HepG2 (cell line): ENCODE measurements around the gene PRKCE. TPM values are rescaled to one million over a fixed set of nuclear protein-coding genes. Genes with fewer than 3 reads are reported as not detected.

Experiments
- CENPX ChIP-seq: sonication (generic); formaldehyde crosslinking; IDR thresholded peaks from 2 replicates; pipeline ENCODE4 v1.9.0; 2021; ENCODE audit warnings: mild to moderate bottlenecking, missing genetic modification reagents, moderate library complexity
- HCFC1 ChIP-seq: fragments of 150-350 bp; IDR thresholded peaks from 2 replicates; pipeline ENCODE4 v1.6.1; 2014; ENCODE audit warnings: low read depth, low read length
- KAT2B ChIP-seq: fragments of 150-350 bp; IDR thresholded peaks from 2 replicates; pipeline ENCODE4 v1.6.1; 2014; ENCODE audit warnings: low read depth, low read length, borderline replicate concordance
- KLF16 ChIP-seq, 2 experiments: sonication (generic) in 1 of 2; formaldehyde crosslinking in 1 of 2; IDR thresholded peaks; 2 replicates each; pipeline versions ENCODE4 v1.6.1 to v1.8.0; 2016 to 2023; ENCODE audit warnings: missing genetic modification reagents in 2 of 2, missing compliant biosample characterization in 1 of 2
- LCORL ChIP-seq, 2 experiments: fragments of 450-650 bp in 1 of 2; sonication (generic) in 1 of 2; formaldehyde crosslinking in 1 of 2; IDR thresholded peaks; 2 replicates each; pipeline versions ENCODE4 v1.5.0 to v1.6.1; 2017 to 2020; ENCODE audit warnings: antibody characterized with exemption in 1 of 2, missing genetic modification reagents in 1 of 2
- POLR2A ChIP-seq, 2 experiments: IDR thresholded peaks; 2 replicates each; pipeline ENCODE4 v1.6.1; 2011; ENCODE audit warnings: low read depth in 2 of 2, low read length in 2 of 2, mild to moderate bottlenecking in 1 of 2, moderate library complexity in 1 of 2; ENCODE audit not compliant: insufficient read depth in 1 of 2
- ZNF160 ChIP-seq: sonication (generic); formaldehyde crosslinking; IDR thresholded peaks from 2 replicates; pipeline ENCODE4 v1.8.0; 2022; ENCODE audit warnings: mild to moderate bottlenecking, inconsistent platforms, missing genetic modification reagents
- ZNF496 ChIP-seq: sonication (generic); formaldehyde crosslinking; IDR thresholded peaks from 2 replicates; pipeline ENCODE4 v1.8.1; 2023; ENCODE audit warnings: mild to moderate bottlenecking, moderate library complexity, missing genetic modification reagents; ENCODE audit not compliant: insufficient replicate concordance
- polyA plus RNA-seq, 8 experiments: library from polyadenylated mRNA; depleted of rRNA in 3 of 8; stranded (reverse) in 7 of 8; unstranded in 1 of 8; fragments of >200 nt; fragmentation: Illumina TruSeq in 4 of 8; extraction: Trizol in 4 of 8; gene quantifications; 2 replicates each; pipeline versions ENCODE4 v1.2.1 to v1.2.3, GENCODE V29; 2011 to 2016; ENCODE audit warnings: low read depth in 4 of 8, missing spikeins in 1 of 8, mixed read lengths in 1 of 8; ENCODE audit not compliant: insufficient read depth in 1 of 8
- total RNA-seq, 5 experiments: library from RNA; depleted of rRNA; stranded (reverse); fragments of >200 nt; fragmentation: Illumina TruSeq; extraction: Trizol; gene quantifications; 2 replicates each; pipeline ENCODE4 v1.2.3, GENCODE V29; 2016; ENCODE audit warnings: low read depth in 1 of 5
- TF ChIP-seq, protein P1 (sequence below): sonication (generic); formaldehyde crosslinking; IDR thresholded peaks from 2 replicates; pipeline ENCODE4 v1.4.0; 2020; ENCODE audit warnings: mild to moderate bottlenecking, missing genetic modification reagents
- TF ChIP-seq, protein P2 (sequence below): sonication (generic); formaldehyde crosslinking; IDR thresholded peaks from 2 replicates; pipeline ENCODE4 v1.4.0; 2020; ENCODE audit warnings: missing genetic modification reagents, borderline replicate concordance
- TF ChIP-seq, protein P3 (sequence below): sonication (generic); formaldehyde crosslinking; conservative IDR thresholded peaks from 2 replicates; pipeline ENCODE4 v1.4.0; 2020; ENCODE audit warnings: missing genetic modification reagents
- TF ChIP-seq, protein P4 (sequence below), 2 experiments: sonication (generic) in 1 of 2; formaldehyde crosslinking in 1 of 2; IDR thresholded peaks; 2 replicates each; pipeline versions ENCODE4 v1.5.1 to v1.6.1; 2011 to 2020; ENCODE audit warnings: borderline replicate concordance in 1 of 2, low read depth in 1 of 2, low read length in 1 of 2, mild to moderate bottlenecking in 1 of 2, missing genetic modification reagents in 1 of 2, moderate library complexity in 1 of 2

The PRKCE gene
- total and polyA plus RNA-seq, 2 of the 13 experiments (the other 11 are each of a cell fraction or from before 2014, with no cell fraction given) = 1.0 to 3.9 TPM

DNA sequence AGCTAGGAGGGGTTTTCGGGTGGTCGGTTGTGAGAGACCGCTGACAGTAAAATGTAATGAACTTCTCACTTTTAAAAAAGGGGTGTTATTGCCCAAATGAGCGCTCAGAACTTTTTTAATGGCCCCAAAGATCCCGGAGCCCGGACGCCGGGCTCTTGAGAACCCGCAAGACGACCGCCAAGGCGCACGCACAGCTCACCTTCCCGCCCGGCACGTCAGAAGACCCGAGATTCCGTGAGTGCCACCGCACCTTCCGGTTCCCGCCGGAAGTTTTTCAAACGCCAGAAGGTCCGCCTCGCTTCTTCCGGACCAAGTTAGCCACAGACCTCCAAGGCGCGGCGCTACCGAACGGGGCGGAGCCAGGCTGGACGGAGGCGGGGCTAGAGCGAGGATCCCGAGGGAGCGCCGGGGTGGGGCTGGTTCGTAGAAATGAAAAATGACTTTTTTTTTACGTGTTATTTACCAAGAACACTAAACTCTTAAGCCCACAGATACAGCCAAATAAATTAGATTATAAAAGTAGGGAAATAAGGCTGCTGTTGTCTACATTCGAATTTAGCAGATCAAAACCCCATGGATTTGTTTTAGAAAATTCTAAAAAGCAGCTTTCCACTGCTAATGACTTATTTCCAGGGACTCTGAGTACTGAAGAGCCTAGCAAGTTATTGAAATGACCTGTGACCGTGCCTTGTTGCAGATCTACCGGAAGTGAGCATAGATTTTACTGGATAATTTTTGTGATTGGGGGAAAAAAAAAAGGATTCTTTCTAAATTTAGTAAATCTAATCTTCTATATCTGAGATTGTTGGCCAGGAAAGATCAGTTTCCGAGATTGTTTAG, 40.2 kb upstream of the PRKCE start, which contains the start of gene SRBD1 (continued):
- TF ChIP-seq, protein P1, sequence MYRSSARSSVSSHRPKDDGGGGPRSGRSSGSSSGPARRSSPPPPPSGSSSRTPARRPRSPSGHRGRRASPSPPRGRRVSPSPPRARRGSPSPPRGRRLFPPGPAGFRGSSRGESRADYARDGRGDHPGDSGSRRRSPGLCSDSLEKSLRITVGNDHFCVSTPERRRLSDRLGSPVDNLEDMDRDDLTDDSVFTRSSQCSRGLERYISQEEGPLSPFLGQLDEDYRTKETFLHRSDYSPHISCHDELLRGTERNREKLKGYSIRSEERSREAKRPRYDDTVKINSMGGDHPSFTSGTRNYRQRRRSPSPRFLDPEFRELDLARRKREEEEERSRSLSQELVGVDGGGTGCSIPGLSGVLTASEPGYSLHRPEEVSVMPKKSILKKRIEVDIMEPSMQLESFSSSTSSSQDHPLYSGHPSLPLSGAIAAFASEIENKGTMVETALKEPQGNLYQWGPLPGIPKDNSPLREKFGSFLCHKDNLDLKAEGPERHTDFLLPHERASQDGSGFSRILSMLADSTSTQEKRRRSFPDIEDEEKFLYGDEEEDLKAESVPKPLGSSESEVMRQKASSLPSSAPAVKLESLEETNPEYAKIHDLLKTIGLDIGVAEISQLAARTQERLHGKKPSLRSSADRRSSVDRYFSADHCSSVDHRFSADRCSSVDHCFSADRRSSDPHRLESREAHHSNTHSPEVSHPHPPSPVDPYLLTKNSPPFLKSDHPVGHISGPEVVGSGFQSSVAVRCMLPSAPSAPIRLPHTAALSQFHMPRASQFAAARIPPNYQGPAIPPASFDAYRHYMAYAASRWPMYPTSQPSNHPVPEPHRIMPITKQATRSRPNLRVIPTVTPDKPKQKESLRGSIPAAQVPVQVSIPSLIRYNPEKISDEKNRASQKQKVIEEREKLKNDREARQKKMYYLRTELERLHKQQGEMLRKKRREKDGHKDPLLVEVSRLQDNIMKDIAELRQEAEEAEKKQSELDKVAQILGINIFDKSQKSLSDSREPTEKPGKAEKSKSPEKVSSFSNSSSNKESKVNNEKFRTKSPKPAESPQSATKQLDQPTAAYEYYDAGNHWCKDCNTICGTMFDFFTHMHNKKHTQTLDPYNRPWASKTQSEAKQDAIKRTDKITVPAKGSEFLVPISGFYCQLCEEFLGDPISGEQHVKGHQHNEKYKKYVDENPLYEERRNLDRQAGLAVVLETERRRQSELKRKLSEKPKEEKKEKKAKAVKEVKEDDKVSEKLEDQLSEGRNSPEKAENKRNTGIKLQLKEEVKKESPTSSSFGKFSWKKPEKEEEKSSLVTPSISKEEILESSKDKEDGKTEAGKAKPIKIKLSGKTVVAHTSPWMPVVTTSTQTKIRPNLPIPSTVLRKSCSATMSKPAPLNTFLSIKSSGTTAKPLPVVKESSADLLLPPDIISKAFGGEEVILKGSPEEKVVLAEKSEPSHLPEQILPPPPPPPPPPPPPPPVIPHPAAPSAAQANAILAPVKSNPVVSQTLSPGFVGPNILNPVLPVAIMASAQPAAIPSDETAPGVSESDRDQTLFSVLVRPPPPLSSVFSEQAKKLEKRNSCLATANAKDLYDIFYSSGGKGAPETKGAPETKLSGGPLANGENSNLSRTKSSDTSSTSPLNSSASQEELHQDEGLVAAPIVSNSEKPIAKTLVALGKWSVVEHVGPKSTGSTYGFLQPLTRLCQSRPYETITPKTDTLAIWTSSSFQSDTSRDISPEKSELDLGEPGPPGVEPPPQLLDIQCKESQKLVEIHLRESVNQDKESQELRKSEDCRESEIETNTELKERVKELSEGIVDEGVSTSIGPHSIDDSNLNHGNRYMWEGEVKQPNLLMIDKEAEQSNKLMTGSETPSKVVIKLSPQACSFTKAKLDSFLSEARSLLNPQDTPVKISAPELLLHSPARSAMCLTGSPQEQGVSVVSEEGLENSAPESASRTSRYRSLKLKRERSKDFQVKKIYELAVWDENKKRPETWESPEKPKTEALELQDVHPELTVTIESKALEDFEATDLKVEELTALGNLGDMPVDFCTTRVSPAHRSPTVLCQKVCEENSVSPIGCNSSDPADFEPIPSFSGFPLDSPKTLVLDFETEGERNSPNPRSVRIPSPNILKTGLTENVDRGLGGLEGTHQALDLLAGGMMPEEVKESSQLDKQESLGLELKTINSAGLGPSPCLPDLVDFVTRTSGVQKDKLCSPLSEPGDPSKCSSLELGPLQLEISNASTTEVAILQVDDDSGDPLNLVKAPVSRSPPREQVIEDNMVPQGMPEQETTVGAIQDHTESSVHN (CRISPR knock-in tag) = no peak
- TF ChIP-seq, protein P2, sequence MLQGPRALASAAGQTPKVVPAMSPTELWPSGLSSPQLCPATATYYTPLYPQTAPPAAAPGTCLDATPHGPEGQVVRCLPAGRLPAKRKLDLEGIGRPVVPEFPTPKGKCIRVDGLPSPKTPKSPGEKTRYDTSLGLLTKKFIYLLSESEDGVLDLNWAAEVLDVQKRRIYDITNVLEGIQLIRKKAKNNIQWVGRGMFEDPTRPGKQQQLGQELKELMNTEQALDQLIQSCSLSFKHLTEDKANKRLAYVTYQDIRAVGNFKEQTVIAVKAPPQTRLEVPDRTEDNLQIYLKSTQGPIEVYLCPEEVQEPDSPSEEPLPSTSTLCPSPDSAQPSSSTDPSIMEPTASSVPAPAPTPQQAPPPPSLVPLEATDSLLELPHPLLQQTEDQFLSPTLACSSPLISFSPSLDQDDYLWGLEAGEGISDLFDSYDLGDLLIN (CRISPR knock-in tag) = no peak
- TF ChIP-seq POLR2A (IDR thresholded peaks at IDR 0.05; ENCODE audit: insufficient read depth in 1 of 2, low read depth in 2 of 2, low read length in 2 of 2) (peak; percentile 84 to 96), KAT2B (no peak), KLF16 (CRISPR knock-in tag; IDR thresholded peaks at IDR 0.05) (peak in 1 of 2 experiments; percentile 73; a peak in 1 of 4 replicates), CENPX (CRISPR knock-in tag) (no peak), HCFC1 (peak; percentile 37; the same call in 1 of the 2 replicates), ZNF496 (CRISPR knock-in tag) (no peak), LCORL (IDR thresholded peaks at IDR 0.05) (no peak), LCORL (CRISPR knock-in tag; IDR thresholded peaks at IDR 0.05) (no peak), ZNF160 (CRISPR knock-in tag) (no peak)
- TF ChIP-seq, protein P3, sequence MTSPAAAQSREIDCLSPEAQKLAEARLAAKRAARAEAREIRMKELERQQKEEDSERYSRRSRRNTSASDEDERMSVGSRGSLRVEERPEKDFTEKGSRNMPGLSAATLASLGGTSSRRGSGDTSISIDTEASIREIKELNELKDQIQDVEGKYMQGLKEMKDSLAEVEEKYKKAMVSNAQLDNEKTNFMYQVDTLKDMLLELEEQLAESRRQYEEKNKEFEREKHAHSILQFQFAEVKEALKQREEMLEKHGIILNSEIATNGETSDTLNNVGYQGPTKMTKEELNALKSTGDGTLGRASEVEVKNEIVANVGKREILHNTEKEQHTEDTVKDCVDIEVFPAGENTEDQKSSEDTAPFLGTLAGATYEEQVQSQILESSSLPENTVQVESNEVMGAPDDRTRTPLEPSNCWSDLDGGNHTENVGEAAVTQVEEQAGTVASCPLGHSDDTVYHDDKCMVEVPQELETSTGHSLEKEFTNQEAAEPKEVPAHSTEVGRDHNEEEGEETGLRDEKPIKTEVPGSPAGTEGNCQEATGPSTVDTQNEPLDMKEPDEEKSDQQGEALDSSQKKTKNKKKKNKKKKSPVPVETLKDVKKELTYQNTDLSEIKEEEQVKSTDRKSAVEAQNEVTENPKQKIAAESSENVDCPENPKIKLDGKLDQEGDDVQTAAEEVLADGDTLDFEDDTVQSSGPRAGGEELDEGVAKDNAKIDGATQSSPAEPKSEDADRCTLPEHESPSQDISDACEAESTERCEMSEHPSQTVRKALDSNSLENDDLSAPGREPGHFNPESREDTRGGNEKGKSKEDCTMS (CRISPR knock-in tag) = no peak
- TF ChIP-seq, protein P4, sequence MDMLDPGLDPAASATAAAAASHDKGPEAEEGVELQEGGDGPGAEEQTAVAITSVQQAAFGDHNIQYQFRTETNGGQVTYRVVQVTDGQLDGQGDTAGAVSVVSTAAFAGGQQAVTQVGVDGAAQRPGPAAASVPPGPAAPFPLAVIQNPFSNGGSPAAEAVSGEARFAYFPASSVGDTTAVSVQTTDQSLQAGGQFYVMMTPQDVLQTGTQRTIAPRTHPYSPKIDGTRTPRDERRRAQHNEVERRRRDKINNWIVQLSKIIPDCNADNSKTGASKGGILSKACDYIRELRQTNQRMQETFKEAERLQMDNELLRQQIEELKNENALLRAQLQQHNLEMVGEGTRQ (IDR thresholded peaks at IDR 0.05; ENCODE audit: low read depth, low read length) = no peak
- TF ChIP-seq, protein P4 (CRISPR knock-in tag; IDR thresholded peaks at IDR 0.05; ENCODE audit: borderline replicate concordance) = no peak
